Globus pallidus (tissue), 1 donor: ENCODE results near the gene FRMD4A.
A peak's percentile ranks its signal among the peaks of the same experiment; 100 is the strongest.
"Not testable (repeated sequence)": the region's sequence is repeated elsewhere in the genome, so short reads cannot be mapped to it uniquely, and the experiment has no call there.

ENCODE experiments used
- DNase-seq: peaks from one replicate; pipeline ENCODE4 v3.0.0-alpha.2; 2015; ENCODE audit warnings: low spot score

Gene FRMD4A

GRCh38 chr10:13950543-13950939, 380.2 kb downstream of the FRMD4A start:
- no peak for DNase-seq

- no peak for DNase-seq
Measured at GRCh38 chr10:13949844-13950542, 380.7 kb downstream of the FRMD4A start.

GRCh38 chr10:13946209-13946460, 384.6 kb downstream of the FRMD4A start:
- no peak for DNase-seq

GRCh38 chr10:13945390-13946208, 385.1 kb downstream of the FRMD4A start:
- DNase-seq = peak; percentile 58

- DNase-seq = no peak
Measured at GRCh38 chr10:13944823-13945222, 385.9 kb downstream of the FRMD4A start.

- no peak for DNase-seq
Measured at GRCh38 chr10:13943735-13944398, 386.9 kb downstream of the FRMD4A start.

GRCh38 chr10:13942035-13942434, 388.7 kb downstream of the FRMD4A start:
- no peak for DNase-seq

- DNase-seq = no peak
Measured at GRCh38 chr10:13939391-13939790, 391.3 kb downstream of the FRMD4A start.

- DNase-seq = no peak
Measured at GRCh38 chr10:13938950-13939349, 391.8 kb downstream of the FRMD4A start.

GRCh38 chr10:13936826-13937225, 393.9 kb downstream of the FRMD4A start:
- no peak for DNase-seq

GRCh38 chr10:13930120-13930519, 400.6 kb downstream of the FRMD4A start:
- no peak for DNase-seq

- no peak for DNase-seq
Measured at GRCh38 chr10:13928451-13928850, 402.3 kb downstream of the FRMD4A start.

GRCh38 chr10:13925971-13926780, 404.5 kb downstream of the FRMD4A start:
- no peak for DNase-seq

GRCh38 chr10:13924040-13924725, 406.5 kb downstream of the FRMD4A start:
- DNase-seq = no peak

GRCh38 chr10:13922586-13922985, 408.1 kb downstream of the FRMD4A start:
- DNase-seq = no peak

GRCh38 chr10:13921941-13922340, 408.8 kb downstream of the FRMD4A start:
- no peak for DNase-seq

- DNase-seq = not testable (repeated sequence)
Measured at GRCh38 chr10:13921131-13921530, 409.6 kb downstream of the FRMD4A start.

- DNase-seq = no peak
Measured at GRCh38 chr10:13920465-13920864, 410.3 kb downstream of the FRMD4A start.

GRCh38 chr10:13920031-13920430, 410.7 kb downstream of the FRMD4A start:
- no peak for DNase-seq

- DNase-seq = no peak
Measured at GRCh38 chr10:13917791-13918190, 412.9 kb downstream of the FRMD4A start.

GRCh38 chr10:13916384-13916947, 414.3 kb downstream of the FRMD4A start:
- DNase-seq = no peak
